Sciatic nerve (tissue), 2 donors: ENCODE measurements around the gene FPR2. TPM values are rescaled to one million over a fixed set of nuclear protein-coding genes. Genes with fewer than 3 reads are reported as not detected.
"Not testable (repeated sequence)": the region's sequence is repeated elsewhere in the genome, so short reads cannot be mapped to it uniquely, and the experiment has no call there.

Experiments used
- ATAC-seq: fragments of 200-7000 bp; cut with Tn5 transposase; one replicate; pipeline ENCODE4 v1.9.1; 2020; ENCODE audit warnings: mild to moderate bottlenecking, moderate library complexity
- DNase-seq: peaks from one replicate; pipeline ENCODE4 v3.0.0-alpha.2; 2020; ENCODE audit warnings: low spot score
- intact Hi-C: fragments of 100-400 bp; cut with DNase I; formaldehyde crosslinking; loops from one replicate; pipeline ENCODE4 v1.14.2; 2022
- total RNA-seq: library from RNA; stranded (reverse); fragmentation: NEBNext Ultra II Directional; extraction: Animal tissue kit (Norgen Biotek cat#: 25700); gene quantifications from one replicate; pipeline ENCODE4 v1.2.1, GENCODE V29; 2021
- donor health status: DM: no; HTN: no; CAD: no.
- donor health status: DM: no; HTN: no; CAD: no.

The FPR2 gene
- total RNA-seq, 1 donor from 2014 or later: 2.4 TPM

- DNase-seq: no peak
- intact Hi-C loops: no loop called here
- peak; percentile 33 for ATAC-seq
Observed at GRCh38 chr19:51799774-51800472, 38.9 kb downstream of the FPR2 start.

- intact Hi-C loops: no loop called here
- DNase-seq: no peak
- no peak for ATAC-seq
Observed at GRCh38 chr19:51800473-51801244, 39.7 kb downstream of the FPR2 start.

GRCh38 chr19:51802775-51803174, 41.8 kb downstream of the FPR2 start:
- DNase-seq (no peak), ATAC-seq (no peak)
- intact Hi-C loops: no loop called here

- intact Hi-C loops: no loop called here
- DNase-seq: no peak
- ATAC-seq: no peak
Observed at GRCh38 chr19:51803519-51803918, 42.5 kb downstream of the FPR2 start.

GRCh38 chr19:51803967-51804366, 43.0 kb downstream of the FPR2 start:
- intact Hi-C loops: no loop called here
- DNase-seq (no peak), ATAC-seq (peak; percentile 29)

- ATAC-seq, DNase-seq, intact Hi-C loops: not testable (repeated sequence)
Observed at GRCh38 chr19:51804789-51805188, 43.8 kb downstream of the FPR2 start.

GRCh38 chr19:51805396-51805795, 44.4 kb downstream of the FPR2 start:
- intact Hi-C loops, DNase-seq, ATAC-seq: not testable (repeated sequence)

GRCh38 chr19:51806571-51806970, 45.6 kb downstream of the FPR2 start:
- ATAC-seq, intact Hi-C loops, DNase-seq: not testable (repeated sequence)

GRCh38 chr19:51807111-51807701, 46.2 kb downstream of the FPR2 start:
- ATAC-seq (no peak), DNase-seq (no peak)
- intact Hi-C loops: no loop called here

GRCh38 chr19:51807925-51808324, 46.9 kb downstream of the FPR2 start:
- no peak for DNase-seq
- intact Hi-C loops: no loop called here
- no peak for ATAC-seq

GRCh38 chr19:51808333-51808986, 47.5 kb downstream of the FPR2 start:
- DNase-seq: no peak
- intact Hi-C loops: no loop called here
- ATAC-seq: no peak

GRCh38 chr19:51809787-51810186, 48.8 kb downstream of the FPR2 start:
- DNase-seq (no peak), ATAC-seq (no peak)
- intact Hi-C loops: no loop called here

- no peak for DNase-seq
- no peak for ATAC-seq
- intact Hi-C loops: no loop called here
Observed at GRCh38 chr19:51810223-51810622, 49.2 kb downstream of the FPR2 start.

- intact Hi-C loops: no loop called here
- no peak for DNase-seq
- ATAC-seq: peak; percentile 76
Observed at GRCh38 chr19:51811344-51811743, 50.4 kb downstream of the FPR2 start.

- ATAC-seq (peak; percentile 34), DNase-seq (no peak)
- intact Hi-C loops: no loop called here
Observed at GRCh38 chr19:51815043-51815442, 54.1 kb downstream of the FPR2 start.

- DNase-seq (no peak), ATAC-seq (no peak)
- intact Hi-C loops: no loop called here
Observed at GRCh38 chr19:51816711-51817110, 55.7 kb downstream of the FPR2 start.

GRCh38 chr19:51820011-51820410, 59.0 kb downstream of the FPR2 start:
- DNase-seq: no peak
- intact Hi-C loops: no loop called here
- no peak for ATAC-seq
